Measurements from ENCODE around the gene ARHGEF3. TPM values are rescaled to one million over a fixed set of nuclear protein-coding genes. Genes with fewer than 3 reads are reported as not detected.

Gene ARHGEF3
- polyA plus RNA-seq, 1 experiment: 2.1 TPM

- no peaks in the 10 kb centered on the region for H3K36me3 ChIP-seq (ENCODE audit: control insufficient read depth, insufficient read depth, low read length)
- TF ChIP-seq CTCF (IDR thresholded peaks at IDR 0.05; ENCODE audit: insufficient read depth, low read depth, low read length): no peak
- ChIA-PET POLR2A (no interaction called here), CTCF (interaction anchor here (1.4 kb wide), 1 partner anchor 47 kb away, joined by 5 read pairs; no protein-coding TSS in a partner anchor)
- no peak overlapping the region for H3K4me3 ChIP-seq (ENCODE audit: low read depth, low read length)
- DNase-seq (ENCODE audit: low read depth): no peak
- H3K27me3 ChIP-seq (ENCODE audit: control insufficient read depth, insufficient read depth, low read length): no peaks in the 10 kb centered on the region; the same call in 1 of the 2 replicates
Measured at GRCh38 chr3:56753206-56753820, 48.4 kb downstream of the ARHGEF3 start.

GRCh38 chr3:56751056-56751707 is 50.6 kb downstream of the ARHGEF3 start:
- H3K4me3 ChIP-seq (ENCODE audit: low read depth, low read length): no peak overlapping the region
- POLR2A ChIA-PET: no interaction called here
- H3K36me3 ChIP-seq (ENCODE audit: control insufficient read depth, insufficient read depth, low read length): no peaks in the 10 kb centered on the region
- CTCF ChIA-PET: no interaction called here
- no peak for TF ChIP-seq CTCF (IDR thresholded peaks at IDR 0.05; ENCODE audit: insufficient read depth, low read depth, low read length)
- H3K27me3 ChIP-seq (ENCODE audit: control insufficient read depth, insufficient read depth, low read length): no peaks in the 10 kb centered on the region; the same call in 1 of the 2 replicates
- no peak for DNase-seq (ENCODE audit: low read depth)

DNA sequence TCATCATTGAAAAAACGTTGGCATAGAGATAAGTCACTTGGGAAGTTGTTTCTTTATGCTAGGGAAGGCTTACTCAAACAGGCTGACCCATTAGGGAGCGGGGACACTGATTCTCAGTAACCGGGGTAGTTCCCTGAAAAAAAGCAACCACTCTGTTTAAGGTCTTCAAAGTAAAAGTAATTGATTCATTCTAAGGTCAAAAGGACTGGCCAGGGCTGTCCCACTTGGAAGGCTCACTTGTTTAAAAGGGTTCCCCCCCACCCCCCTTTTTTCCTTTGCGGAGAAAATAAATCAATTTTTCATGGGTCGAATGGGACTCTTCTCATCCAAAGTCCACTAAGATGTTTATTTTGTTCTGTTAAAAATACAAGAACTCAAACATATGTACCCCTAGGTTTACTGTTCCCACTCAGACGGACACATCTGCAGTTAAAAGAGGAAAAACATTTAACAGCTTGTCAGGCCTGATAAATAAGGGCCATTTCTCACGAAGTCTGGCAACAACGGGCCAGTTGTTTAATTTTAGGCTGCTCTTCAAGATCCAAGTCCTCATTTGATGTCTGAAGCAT is 53.0 kb downstream of the ARHGEF3 start:
- ChIA-PET POLR2A (no interaction called here), CTCF (interaction anchor here (0.8 kb wide), 1 partner anchor 240 kb away, joined by 5 read pairs; no protein-coding TSS in a partner anchor)
- no peaks in the 10 kb centered on the region; the same call in 1 of the 2 replicates for H3K27me3 ChIP-seq (ENCODE audit: control insufficient read depth, insufficient read depth, low read length)
- no peaks in the 10 kb centered on the region for H3K36me3 ChIP-seq (ENCODE audit: control insufficient read depth, insufficient read depth, low read length)
- TF ChIP-seq CTCF (IDR thresholded peaks at IDR 0.05; ENCODE audit: insufficient read depth, low read depth, low read length): no peak
- no peak for DNase-seq (ENCODE audit: low read depth)
- H3K4me3 ChIP-seq (ENCODE audit: low read depth, low read length): no peak overlapping the region

DNA sequence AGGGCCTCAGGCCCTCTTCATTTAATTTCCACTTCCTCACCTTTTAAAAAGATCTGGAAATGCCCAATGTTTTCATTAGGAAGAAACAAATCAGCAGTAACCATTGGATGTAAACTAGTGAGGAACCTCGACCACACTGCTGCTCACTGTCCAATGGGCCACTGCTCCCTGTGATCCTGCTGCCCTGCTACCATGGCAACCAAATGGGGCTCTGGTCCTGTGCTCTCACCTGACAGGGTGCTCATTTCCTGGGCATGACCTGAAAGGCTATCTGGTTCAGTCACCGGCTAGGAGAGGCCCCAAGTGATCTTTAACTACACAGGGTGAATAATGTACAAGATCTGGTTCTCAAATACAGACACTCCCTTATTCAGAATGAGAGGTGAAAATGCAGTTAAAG is 54.6 kb downstream of the ARHGEF3 start:
- H3K27me3 ChIP-seq (ENCODE audit: control insufficient read depth, insufficient read depth, low read length): no peaks in the 10 kb centered on the region
- DNase-seq (ENCODE audit: low read depth): no peak
- H3K36me3 ChIP-seq (ENCODE audit: control insufficient read depth, insufficient read depth, low read length): no peaks in the 10 kb centered on the region
- ChIA-PET CTCF (no interaction called here), POLR2A (no interaction called here)
- no peak for TF ChIP-seq CTCF (IDR thresholded peaks at IDR 0.05; ENCODE audit: insufficient read depth, low read depth, low read length)
- no peak overlapping the region for H3K4me3 ChIP-seq (ENCODE audit: low read depth, low read length)

- H3K36me3 ChIP-seq (ENCODE audit: control insufficient read depth, insufficient read depth, low read length): no peaks in the 10 kb centered on the region
- no peak for TF ChIP-seq CTCF (IDR thresholded peaks at IDR 0.05; ENCODE audit: insufficient read depth, low read depth, low read length)
- ChIA-PET CTCF (no interaction called here), POLR2A (no interaction called here)
- DNase-seq (ENCODE audit: low read depth): no peak
- no peaks in the 10 kb centered on the region for H3K27me3 ChIP-seq (ENCODE audit: control insufficient read depth, insufficient read depth, low read length)
- no peak overlapping the region for H3K4me3 ChIP-seq (ENCODE audit: low read depth, low read length)
Measured at GRCh38 chr3:56744016-56744415, 57.7 kb downstream of the ARHGEF3 start.
